ENCODE data around the gene CAV3. TPM values are rescaled to one million over a fixed set of nuclear protein-coding genes. Genes with fewer than 3 reads are reported as not detected.

Gene CAV3
- total and polyA plus RNA-seq, 2 experiments from 2014 or later, result 0.15 TPM; not detected in 1

- H3K9me2 ChIP-seq (ENCODE audit: insufficient read depth), result no peaks in the 10 kb centered on the region
- H3F3A ChIP-seq (ENCODE audit: insufficient read depth), result peaks cover 33% of the 10 kb centered on the region
- H3K9me3 ChIP-seq (ENCODE audit: low read depth), result no peaks in the 10 kb centered on the region
- no peak overlapping the region for H2AFZ ChIP-seq
- no peaks in the 10 kb centered on the region for H3K27me3 ChIP-seq (replicated peaks; ENCODE audit: insufficient read depth)
- in situ Hi-C loops (cut with MboI), result loop anchor here (10.0 to 25.0 kb wide), 2 partner anchors 171 to 538 kb away; no protein-coding TSS in a partner anchor
- no peak for DNase-seq
- no peaks in the 10 kb centered on the region for H4K20me1 ChIP-seq (ENCODE audit: insufficient read depth)
- H3K36me3 ChIP-seq (ENCODE audit: low read depth), result no peaks in the 10 kb centered on the region
- no peak overlapping the region for H3K9ac ChIP-seq
- TF ChIP-seq EZH2 (IDR thresholded peaks at IDR 0.05; ENCODE audit: insufficient read depth, poor library complexity, severe bottlenecking), result no peak
- TF ChIP-seq EZH2phosphoT487 (IDR thresholded peaks at IDR 0.05; ENCODE audit: insufficient read depth, low read depth), result no peak
- H3K4me3 ChIP-seq, result no peak overlapping the region
- no peak overlapping the region for H3K27ac ChIP-seq
- H3K79me2 ChIP-seq (ENCODE audit: insufficient read depth), result peaks cover 2% of the 10 kb centered on the region
- H3K4me1 ChIP-seq (ENCODE audit: insufficient read depth), result peaks cover 44% of the 10 kb centered on the region
- WGBS, 2 experiments (ENCODE audit: low coverage in 1 of 2, low lambda C conversion rate in 2 of 2, missing lambda C conversion rate in 2 of 2), result 90 to 95% methylated on average over 5 of the region's 5 CpGs
- H3K4me2 ChIP-seq (ENCODE audit: unreplicated experiment), result no peak overlapping the region
Observed at GRCh38 chr3:8773941-8774542, 40.4 kb downstream of the CAV3 start.

GRCh38 chr3:8775181-8775580 lies 41.6 kb downstream of the CAV3 start:
- Histone ChIP-seq H3K4me1 (ENCODE audit: insufficient read depth) (peaks cover 41% of the 10 kb centered on the region), H3K36me3 (ENCODE audit: low read depth) (no peaks in the 10 kb centered on the region), H3K9me3 (ENCODE audit: low read depth) (no peaks in the 10 kb centered on the region), H3F3A (ENCODE audit: insufficient read depth) (peaks cover 26% of the 10 kb centered on the region), H3K79me2 (ENCODE audit: insufficient read depth) (no peaks in the 10 kb centered on the region), H3K9me2 (ENCODE audit: insufficient read depth) (no peaks in the 10 kb centered on the region), H3K27me3 (replicated peaks; ENCODE audit: insufficient read depth) (no peaks in the 10 kb centered on the region), H3K4me3 (no peak overlapping the region), H3K4me2 (ENCODE audit: unreplicated experiment) (no peak overlapping the region), H4K20me1 (ENCODE audit: insufficient read depth) (no peaks in the 10 kb centered on the region), H2AFZ (no peak overlapping the region), H3K27ac (peak overlapping the region; percentile 94), H3K9ac (no peak overlapping the region)
- WGBS, 2 experiments (ENCODE audit: low coverage in 1 of 2, low lambda C conversion rate in 2 of 2, missing lambda C conversion rate in 2 of 2), result 64 to 68% methylated on average over 5 of the region's 5 CpGs
- TF ChIP-seq EZH2 (IDR thresholded peaks at IDR 0.05; ENCODE audit: insufficient read depth, poor library complexity, severe bottlenecking) (no peak), EZH2phosphoT487 (IDR thresholded peaks at IDR 0.05; ENCODE audit: insufficient read depth, low read depth) (no peak)
- in situ Hi-C loops (cut with MboI), result loop anchor here (10.0 kb wide), 1 partner anchor 170 kb away; no protein-coding TSS in a partner anchor
- no peak for DNase-seq

GRCh38 chr3:8775602-8776001 lies 42.0 kb downstream of the CAV3 start:
- Histone ChIP-seq H3K4me1 (ENCODE audit: insufficient read depth) (peaks cover 38% of the 10 kb centered on the region), H3K9me2 (ENCODE audit: insufficient read depth) (no peaks in the 10 kb centered on the region), H3K27me3 (replicated peaks; ENCODE audit: insufficient read depth) (no peaks in the 10 kb centered on the region), H3K4me2 (ENCODE audit: unreplicated experiment) (no peak overlapping the region), H4K20me1 (ENCODE audit: insufficient read depth) (no peaks in the 10 kb centered on the region), H3F3A (ENCODE audit: insufficient read depth) (peaks cover 25% of the 10 kb centered on the region), H2AFZ (no peak overlapping the region), H3K9ac (peak overlapping the region; percentile 60), H3K4me3 (no peak overlapping the region), H3K36me3 (ENCODE audit: low read depth) (no peaks in the 10 kb centered on the region), H3K27ac (peak overlapping the region; percentile 94), H3K79me2 (ENCODE audit: insufficient read depth) (no peaks in the 10 kb centered on the region), H3K9me3 (ENCODE audit: low read depth) (no peaks in the 10 kb centered on the region)
- in situ Hi-C loops (cut with MboI), result loop anchor here (10.0 kb wide), 1 partner anchor 169 kb away; no protein-coding TSS in a partner anchor
- DNase-seq, result no peak
- no peak for TF ChIP-seq EZH2 (IDR thresholded peaks at IDR 0.05; ENCODE audit: insufficient read depth, poor library complexity, severe bottlenecking)
- no peak for TF ChIP-seq EZH2phosphoT487 (IDR thresholded peaks at IDR 0.05; ENCODE audit: insufficient read depth, low read depth)
- WGBS, 2 experiments (ENCODE audit: low coverage in 1 of 2, low lambda C conversion rate in 2 of 2, missing lambda C conversion rate in 2 of 2), result 95% methylated on average over 6 of the region's 6 CpGs

- H3K4me1 ChIP-seq (ENCODE audit: insufficient read depth), result peaks cover 38% of the 10 kb centered on the region
- H3K79me2 ChIP-seq (ENCODE audit: insufficient read depth), result no peaks in the 10 kb centered on the region
- H3K36me3 ChIP-seq (ENCODE audit: low read depth), result no peaks in the 10 kb centered on the region
- H3F3A ChIP-seq (ENCODE audit: insufficient read depth), result peaks cover 25% of the 10 kb centered on the region
- 15 to 24% methylated on average over 4 of the region's 4 CpGs for WGBS, 2 experiments (ENCODE audit: low coverage in 1 of 2, low lambda C conversion rate in 2 of 2, missing lambda C conversion rate in 2 of 2)
- in situ Hi-C loops (cut with MboI), result loop anchor here (10.0 kb wide), 1 partner anchor 168 kb away; no protein-coding TSS in a partner anchor
- H3K9ac ChIP-seq, result peak overlapping the region; percentile 60
- H3K9me3 ChIP-seq (ENCODE audit: low read depth), result no peaks in the 10 kb centered on the region
- no peaks in the 10 kb centered on the region for H3K9me2 ChIP-seq (ENCODE audit: insufficient read depth)
- peak; percentile 92 for DNase-seq
- peak overlapping the region; percentile 94 for H3K27ac ChIP-seq
- no peaks in the 10 kb centered on the region for H4K20me1 ChIP-seq (ENCODE audit: insufficient read depth)
- no peak overlapping the region for H3K4me3 ChIP-seq
- no peaks in the 10 kb centered on the region for H3K27me3 ChIP-seq (replicated peaks; ENCODE audit: insufficient read depth)
- H3K4me2 ChIP-seq (ENCODE audit: unreplicated experiment), result peak overlapping the region; percentile 19
- TF ChIP-seq EZH2phosphoT487 (IDR thresholded peaks at IDR 0.05; ENCODE audit: insufficient read depth, low read depth) (no peak), EZH2 (IDR thresholded peaks at IDR 0.05; ENCODE audit: insufficient read depth, poor library complexity, severe bottlenecking) (no peak)
- 0 out of 2 replicates have a peak overlapping the region, but pooled peaks have one; percentile 11 for H2AFZ ChIP-seq
Observed at GRCh38 chr3:8776406-8776805, 42.8 kb downstream of the CAV3 start.
